GM18951 (cell line): ENCODE data around the gene FOXO6.

Experiments used
- POLR2A ChIP-seq: IDR thresholded peaks from 4 replicates; pipeline ENCODE4 v1.6.1; 2011; ENCODE audit warnings: mild to moderate bottlenecking; ENCODE audit not compliant: insufficient read length, insufficient read depth; ENCODE audit errors: extremely low read depth
- in situ Hi-C: fragments of 300-500 bp; cut with MboI; formaldehyde crosslinking; loops from one replicate; pipeline ENCODE4 v1.12.0; 2022; ENCODE audit warnings: low sequenced_read_pairs, mixed read lengths, inconsistent platforms; ENCODE audit not compliant: unreplicated experiment

Gene FOXO6

DNA sequence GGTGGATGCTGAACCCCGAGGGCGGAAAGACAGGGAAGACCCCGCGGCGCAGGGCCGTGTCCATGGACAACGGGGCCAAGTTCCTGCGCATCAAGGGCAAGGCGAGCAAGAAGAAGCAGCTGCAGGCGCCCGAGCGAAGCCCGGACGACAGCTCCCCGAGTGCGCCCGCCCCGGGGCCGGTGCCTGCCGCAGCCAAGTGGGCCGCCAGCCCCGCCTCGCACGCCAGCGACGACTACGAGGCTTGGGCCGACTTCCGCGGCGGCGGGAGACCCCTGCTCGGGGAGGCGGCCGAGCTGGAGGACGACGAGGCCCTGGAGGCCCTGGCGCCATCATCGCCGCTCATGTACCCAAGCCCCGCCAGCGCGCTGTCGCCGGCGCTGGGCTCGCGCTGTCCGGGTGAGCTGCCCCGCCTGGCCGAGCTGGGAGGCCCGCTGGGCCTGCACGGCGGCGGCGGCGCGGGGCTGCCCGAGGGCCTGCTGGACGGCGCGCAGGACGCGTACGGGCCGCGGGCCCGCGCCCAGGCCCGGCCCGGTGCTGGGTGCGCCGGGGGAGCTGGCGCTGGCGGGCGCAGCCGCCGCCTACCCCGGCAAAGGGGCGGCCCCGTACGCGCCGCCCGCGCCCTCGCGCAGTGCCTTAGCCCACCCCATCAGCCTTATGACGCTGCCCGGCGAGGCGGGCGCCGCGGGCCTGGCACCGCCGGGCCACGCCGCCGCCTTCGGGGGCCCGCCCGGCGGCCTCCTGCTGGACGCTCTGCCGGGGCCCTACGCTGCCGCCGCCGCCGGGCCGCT is 20.7 kb downstream of the FOXO6 start:
- TF ChIP-seq POLR2A = no peak
- in situ Hi-C loops = no loop called here

DNA sequence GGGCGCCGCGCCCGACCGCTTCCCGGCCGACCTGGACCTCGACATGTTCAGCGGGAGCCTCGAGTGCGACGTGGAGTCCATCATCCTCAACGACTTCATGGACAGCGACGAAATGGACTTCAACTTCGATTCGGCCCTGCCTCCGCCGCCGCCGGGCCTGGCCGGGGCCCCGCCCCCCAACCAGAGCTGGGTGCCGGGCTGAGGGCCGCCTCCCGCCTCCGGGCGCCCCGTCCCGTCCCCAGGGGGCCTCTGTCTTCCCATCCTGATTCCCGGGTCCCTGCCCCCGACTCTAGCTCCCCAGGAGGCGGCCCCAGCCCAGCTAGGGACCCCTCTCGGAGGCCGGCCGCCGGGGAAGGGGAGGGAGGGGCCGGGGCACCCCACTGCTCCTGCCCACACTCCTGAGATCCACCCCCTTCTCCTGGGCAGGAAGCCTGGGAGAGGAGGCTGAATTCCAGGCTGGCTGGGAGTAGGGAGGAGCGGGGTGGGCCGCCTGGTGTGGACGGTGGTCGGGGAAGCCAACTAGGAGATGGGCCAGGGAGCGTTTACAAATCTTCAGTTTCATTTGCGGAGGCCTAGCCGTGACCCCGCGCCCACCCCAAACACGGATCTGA is 21.4 kb downstream of the FOXO6 start:
- TF ChIP-seq POLR2A = no peak
- in situ Hi-C loops = no loop called here

DNA sequence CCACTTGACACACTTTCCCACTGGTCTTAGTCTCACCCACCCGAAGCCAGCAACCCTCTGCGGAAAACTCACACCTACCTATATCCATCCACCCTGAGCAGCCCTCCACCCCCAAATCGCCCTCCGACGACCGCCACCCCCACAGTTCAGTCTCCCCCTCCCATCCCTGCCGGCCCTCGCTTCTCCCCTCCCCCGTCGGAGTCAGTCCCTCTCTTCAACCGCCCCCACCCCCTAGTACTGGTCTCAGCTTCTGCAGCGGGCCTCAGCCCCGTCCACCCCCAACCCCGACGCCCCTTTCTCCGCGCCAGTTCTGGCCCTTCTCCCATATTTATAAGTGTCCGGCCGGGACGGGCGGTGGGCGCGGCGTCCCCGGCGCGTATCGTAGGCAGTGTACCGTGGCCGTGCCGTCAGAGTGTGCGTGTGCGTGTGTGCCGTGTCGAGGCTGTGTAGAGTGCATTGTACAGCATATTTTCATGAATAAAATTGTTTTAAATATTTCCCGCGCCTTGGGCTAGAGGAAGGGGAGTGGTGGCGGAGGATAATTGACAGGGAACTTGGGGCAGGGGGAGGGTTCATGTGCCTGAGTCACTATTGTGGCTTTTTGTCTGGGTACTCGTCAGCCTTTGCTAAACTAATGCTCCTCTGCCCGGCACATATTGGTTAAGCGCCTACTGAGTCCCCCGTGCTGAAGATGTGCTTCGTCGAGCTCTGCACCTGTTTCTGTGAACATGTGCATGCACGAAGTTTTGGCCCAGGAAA is 22.0 kb downstream of the FOXO6 start:
- in situ Hi-C loops = no loop called here

DNA sequence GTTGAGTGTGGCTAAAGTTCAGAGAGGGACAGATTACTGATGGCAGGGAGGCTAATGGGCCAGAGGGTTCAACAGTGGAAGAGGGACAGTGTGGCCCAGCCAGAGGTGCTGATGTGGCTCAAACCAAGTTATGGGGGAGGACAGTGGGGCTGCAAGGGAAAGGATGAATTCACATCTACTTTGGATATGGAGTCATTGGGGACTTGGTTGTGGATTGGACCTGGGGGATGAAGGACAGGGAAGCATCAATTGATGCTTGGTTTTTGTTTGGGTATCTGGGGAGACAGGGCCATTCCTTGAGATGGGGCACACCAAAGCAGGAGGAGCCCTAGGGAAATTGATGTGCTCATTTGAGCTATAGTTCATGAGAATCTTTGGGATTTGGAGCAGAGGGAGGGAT is 23.3 kb downstream of the FOXO6 start:
- no peak for TF ChIP-seq POLR2A
- in situ Hi-C loops = no loop called here

More for the DNA sequence above, 22.0 kb downstream of the FOXO6 start:
- no peak for TF ChIP-seq POLR2A

DNA sequence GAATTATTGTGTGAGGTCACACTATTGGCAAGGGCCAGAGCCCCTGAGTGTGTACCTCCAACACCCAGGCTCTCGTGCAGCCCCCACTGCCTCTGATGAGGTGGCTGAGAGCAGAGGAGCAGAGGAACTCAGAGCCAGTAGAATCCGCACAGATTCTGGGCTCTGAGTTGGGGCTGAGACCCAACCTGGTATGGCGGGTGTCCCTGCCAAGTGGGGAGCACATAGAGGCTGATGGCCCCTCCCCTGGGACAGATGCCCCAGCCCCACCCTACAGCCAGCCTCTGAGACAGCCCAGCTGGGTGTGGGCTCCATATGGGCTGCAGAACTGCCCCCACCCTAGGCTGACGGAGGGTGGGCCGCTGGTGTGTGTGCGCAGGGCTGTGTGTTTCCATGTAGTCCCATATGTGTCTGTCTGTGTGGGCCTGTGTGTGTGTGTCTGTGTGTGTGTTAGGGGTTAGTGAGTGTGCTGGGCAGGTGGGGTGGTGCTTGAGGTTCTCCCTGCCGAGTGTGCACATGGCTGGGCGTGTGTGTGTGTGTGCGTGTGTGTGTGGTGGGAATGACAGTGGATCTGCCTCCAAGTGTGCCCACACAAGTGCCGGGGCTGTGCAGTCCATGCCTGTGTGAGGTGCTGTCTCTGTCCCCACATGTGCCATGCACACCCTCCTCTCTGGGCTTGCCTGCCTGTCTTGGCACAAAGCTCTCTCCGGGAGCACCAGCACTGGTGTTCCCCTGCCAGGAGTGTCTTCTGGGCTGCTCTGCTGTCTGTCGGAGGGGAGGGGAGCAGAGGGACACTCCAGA is 24.4 kb downstream of the FOXO6 start:
- TF ChIP-seq POLR2A = no peak

DNA sequence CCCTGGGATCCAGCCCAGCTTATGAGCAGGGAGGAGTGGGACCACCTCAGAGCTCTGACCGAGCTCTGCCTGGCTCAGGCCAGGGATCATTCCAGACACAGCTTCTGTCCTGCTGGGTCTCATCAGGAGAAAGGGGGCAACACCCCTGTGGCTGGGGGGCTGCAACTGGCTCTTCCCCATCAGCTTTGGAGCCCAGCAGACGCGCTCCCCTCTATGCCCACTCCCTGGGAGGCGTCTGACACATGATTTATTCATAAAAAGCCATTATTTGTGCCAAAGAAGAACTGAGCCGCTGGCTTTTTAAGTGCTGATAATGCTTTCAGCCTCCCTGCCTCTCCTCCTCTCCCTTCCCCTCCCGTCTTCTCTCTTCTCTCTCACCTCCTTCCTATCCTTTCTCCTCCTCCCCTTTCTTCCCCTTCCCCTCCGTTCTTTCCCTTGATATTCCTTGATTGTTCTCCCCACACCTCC is 25.0 kb downstream of the FOXO6 start:
- TF ChIP-seq POLR2A = no peak

More for the DNA sequence above, 24.4 kb downstream of the FOXO6 start:
- in situ Hi-C loops = no loop called here

DNA sequence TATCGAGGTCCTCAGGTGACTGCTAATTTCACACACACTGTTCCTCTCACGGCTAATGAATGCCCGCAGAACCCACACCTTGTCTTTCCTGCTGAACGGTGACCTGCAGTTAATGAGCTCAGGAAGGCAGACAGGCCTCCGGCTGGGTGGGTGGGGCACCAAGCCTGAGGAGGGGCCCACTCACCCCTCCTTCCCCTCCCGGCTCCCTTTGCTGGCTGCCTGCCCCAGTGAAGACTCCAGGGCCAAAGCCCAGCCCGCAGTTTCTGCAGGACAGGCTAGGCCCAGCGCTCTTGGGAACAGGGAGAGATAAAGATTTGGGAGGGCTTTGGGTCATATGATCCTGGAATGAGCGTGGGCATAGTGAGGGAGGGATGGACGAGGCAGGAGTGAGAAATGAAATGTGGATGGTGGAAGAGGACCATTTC is 26.4 kb downstream of the FOXO6 start:
- no peak for TF ChIP-seq POLR2A
- in situ Hi-C loops = no loop called here

More for the DNA sequence above, 25.0 kb downstream of the FOXO6 start:
- in situ Hi-C loops = no loop called here

DNA sequence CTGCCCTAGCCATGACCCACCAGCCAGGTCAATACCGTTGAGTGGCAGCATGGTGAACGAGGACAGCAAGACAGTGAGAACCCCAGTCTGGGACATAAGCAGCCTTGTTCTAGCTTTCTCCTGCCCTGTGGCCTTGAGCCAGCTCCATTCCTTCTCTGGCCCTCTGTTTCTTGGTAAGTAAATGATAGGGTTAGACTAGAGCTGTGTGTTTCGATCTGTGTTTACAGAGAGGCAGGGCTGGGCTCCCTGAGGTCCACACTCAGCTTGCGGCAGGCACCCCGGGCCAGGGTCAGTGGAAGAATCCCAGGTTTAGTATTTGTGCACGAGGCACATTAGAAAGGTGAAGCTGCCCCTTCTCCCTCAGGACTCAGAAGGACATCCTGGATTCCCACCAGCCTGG is 27.3 kb downstream of the FOXO6 start:
- in situ Hi-C loops = no loop called here
- TF ChIP-seq POLR2A = no peak

DNA sequence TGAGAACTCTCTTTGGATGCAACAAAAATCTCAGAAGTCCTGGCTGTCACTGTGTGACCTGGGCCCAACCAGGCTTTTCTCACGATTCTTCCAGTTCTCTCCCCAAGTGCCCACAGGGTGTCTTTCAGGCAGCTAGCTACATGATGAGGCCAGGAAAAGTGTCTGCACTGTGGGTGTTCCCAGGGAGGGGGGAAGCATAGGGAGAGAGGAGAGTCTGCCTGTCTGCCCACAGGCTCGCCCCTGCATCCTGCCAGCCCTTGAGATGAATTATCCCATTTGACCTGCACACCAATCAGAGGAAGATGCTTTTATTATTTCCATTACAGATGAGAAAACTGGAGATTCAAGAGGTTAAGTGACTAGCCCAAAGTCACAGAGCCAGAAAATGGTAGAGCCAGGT is 27.8 kb downstream of the FOXO6 start:
- in situ Hi-C loops = no loop called here

DNA sequence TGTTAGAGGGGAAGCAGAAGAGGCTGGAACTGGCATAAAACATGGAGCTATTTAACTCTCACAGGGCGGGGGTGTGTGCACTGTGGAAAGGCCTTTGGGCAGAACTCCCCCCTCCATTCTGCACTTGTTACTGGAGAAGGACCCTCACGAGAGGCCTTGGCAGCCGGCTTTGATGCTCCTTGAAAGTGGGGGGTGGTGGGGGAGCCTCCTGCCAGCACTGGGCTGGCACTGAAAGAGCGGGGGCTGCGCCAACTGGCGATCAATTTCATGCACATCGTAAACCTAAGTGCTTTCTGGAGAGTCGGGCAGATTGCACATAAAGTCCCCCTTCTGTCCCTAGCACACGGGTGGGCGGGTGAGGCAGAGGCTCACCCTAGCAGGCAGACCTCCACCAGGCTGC is 28.9 kb downstream of the FOXO6 start:
- TF ChIP-seq POLR2A = no peak
- in situ Hi-C loops = no loop called here

More for the DNA sequence above, 27.8 kb downstream of the FOXO6 start:
- TF ChIP-seq POLR2A = no peak

DNA sequence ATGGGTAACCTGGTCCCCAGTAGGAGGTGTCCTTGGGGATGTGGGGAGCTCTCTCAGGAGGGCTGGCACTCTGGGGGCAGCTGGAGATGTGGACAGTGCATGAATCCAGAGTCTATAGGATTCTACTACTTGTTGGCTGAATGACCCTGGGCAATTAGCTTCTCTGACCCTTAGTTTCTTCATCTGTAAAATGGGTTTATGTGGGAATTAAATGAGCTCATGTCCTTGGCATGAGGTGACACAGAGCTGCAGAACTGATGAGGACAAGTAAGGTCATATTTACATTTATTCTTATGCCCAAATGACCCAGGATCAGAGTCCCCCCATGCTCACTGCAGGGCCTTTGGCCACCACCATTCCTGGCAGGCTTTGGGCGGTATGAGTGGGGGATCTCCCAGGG is 29.3 kb downstream of the FOXO6 start:
- TF ChIP-seq POLR2A = no peak
- in situ Hi-C loops = no loop called here

DNA sequence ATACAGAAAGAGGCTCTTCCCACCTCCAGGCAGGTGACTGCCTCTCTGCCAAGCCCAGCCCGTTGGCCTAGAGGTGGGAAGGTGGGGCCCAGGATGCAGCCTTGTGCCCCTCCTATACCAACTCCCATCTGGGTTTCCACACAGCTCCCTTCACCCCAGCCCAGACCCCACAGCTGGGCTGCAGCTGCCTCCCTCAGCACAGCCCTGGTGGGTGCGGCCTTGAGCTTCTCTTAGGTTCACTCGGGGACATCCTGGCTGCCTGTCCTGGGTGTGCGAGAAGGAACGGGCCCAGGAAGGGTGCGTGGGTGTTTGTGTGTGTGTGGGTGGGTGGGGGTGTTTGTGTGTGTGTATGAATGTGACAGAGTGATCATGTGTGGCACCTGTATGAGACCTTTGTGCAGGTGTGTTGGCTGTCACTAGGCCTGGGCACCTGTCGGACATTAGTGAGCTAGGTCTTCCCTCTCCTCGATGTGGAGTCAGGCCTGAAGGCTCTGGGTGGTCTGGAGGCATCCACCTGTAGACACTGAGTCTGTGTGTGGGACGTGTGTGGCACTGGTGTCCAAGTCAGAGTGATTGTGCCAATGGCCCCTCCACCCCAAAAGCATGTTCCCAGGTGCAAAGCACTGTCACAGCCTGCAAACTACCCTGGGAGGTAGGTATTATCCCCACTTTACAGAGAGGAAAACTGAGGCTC is 30.7 kb downstream of the FOXO6 start:
- TF ChIP-seq POLR2A = no peak
- in situ Hi-C loops = no loop called here
